ENCODE data around the gene MAP7D2.

MAP7D2 gene

GRCh38 chrX:20037186-20037585 is 79.5 kb downstream of the MAP7D2 start:
- DNase-seq: no peak

- DNase-seq: no peak
Observed at GRCh38 chrX:20032201-20032600, 84.5 kb downstream of the MAP7D2 start.

GRCh38 chrX:20029728-20030127 is 87.0 kb downstream of the MAP7D2 start:
- DNase-seq: no peak

GRCh38 chrX:20028588-20028987 is 88.1 kb downstream of the MAP7D2 start:
- DNase-seq: no peak

GRCh38 chrX:20026278-20026677 is 90.4 kb downstream of the MAP7D2 start:
- DNase-seq: no peak

GRCh38 chrX:20019672-20020365 is 96.9 kb downstream of the MAP7D2 start:
- no peak for DNase-seq

DNA sequence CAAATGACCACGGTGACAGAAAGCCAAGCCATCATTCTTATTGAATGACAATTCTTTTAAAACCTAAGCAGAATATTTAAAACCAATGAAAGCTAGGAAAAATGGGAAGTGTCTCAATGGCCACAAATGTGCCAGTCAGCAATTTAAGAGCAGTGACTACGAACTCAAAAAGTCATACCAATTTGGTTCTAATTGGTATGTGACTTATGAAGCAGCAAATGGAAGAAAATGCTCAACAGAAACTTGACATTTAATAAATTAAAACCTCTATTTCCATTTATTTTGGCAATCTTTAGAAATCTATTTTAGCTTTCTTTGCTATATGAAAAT is 100.1 kb downstream of the MAP7D2 start:
- no peak for DNase-seq

DNA sequence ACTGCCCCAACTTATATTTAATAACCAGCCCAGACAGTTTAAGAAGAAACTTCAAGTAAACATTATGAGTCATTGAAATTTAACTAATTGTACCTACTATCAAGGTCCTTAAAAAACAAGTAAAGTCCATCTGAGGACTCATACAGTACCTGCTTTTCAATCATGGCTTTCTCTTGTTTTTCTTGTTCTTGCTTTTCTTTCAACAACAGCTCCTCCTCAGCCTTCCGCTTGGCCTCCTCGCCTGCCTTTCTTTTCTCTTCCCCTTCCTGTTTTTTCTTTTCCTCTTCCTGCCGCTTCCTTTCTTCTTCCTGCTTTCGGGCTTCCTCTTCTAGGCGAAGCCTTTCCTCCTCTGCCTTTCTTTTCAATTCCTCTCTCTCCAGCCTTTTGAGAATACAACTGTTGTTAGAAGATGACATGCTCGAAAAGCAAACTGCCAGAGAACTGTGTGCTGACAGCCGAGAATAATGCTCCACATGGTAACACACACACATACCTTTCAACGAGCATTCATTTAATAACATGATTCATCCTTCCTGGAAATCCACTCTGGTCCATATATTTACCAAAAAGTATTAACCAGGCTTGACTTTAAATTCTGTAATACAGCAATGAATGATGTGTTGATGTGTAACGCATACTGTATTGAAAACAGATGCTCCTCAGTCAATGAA is 100.6 kb downstream of the MAP7D2 start:
- no peak for DNase-seq

- no peak for DNase-seq
Observed at GRCh38 chrX:20015422-20015821, 101.3 kb downstream of the MAP7D2 start.

DNA sequence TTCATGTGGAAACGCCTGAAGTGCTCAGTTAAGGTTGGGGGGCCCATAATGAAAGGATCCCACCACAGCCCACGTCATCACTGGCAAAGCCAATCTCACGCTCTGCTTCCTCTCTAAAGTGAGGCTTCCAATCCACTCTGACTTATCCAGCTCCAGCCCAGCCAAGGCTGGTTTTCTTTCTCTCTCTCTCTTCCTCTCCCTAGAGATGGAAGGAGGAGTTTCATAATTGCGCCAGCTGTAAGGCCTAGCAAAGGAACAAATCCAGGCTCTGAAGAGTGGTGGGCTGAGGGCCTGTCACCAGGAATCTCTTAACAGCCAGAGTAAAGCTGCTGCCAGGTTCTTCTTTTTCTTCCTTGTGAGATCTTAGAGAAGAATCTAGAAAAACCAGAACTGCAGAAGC is 105.1 kb downstream of the MAP7D2 start:
- DNase-seq: no peak

GRCh38 chrX:20007962-20008622 is 108.6 kb downstream of the MAP7D2 start:
- no peak for DNase-seq

- no peak for DNase-seq
Observed at GRCh38 chrX:20005883-20006282, 110.8 kb downstream of the MAP7D2 start.

DNA sequence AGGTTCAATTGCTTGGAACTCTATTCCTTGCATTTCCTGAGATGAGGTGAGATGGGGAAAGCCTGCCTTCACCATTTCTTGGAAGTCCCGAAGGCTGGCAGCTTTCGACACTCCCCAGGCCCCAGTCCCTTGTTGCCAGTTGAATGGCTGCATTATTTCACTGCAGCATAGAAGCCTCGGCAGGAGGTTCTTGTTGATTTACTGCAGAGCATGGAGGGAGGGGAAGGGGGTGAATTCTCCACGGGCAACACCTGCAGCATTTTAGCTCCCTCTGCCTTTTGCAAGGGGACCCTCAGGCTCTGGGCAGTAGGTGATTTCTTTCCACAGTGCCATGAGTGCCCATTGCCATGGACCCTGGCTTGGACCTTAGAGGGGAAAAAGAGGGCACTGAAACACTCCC is 115.1 kb downstream of the MAP7D2 start:
- DNase-seq: no peak

DNA sequence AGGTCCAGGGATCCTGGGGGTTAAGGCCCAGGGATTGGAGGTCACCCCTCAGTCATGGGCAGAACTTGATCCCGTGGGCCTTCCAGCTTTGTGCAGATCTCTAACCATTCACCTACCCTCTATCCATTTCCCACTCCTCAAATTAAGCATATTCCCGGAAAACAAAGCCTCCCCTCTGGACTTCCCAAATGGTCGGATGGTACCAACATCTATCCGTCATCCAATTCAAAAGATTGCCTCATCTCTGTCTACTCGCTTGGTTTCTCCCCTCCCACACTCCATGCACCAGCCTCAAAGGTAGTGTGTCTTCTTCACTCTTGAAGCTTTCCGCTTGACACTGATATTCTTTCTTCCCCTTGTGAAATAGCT is 125.4 kb downstream of the MAP7D2 start:
- DNase-seq: no peak

GRCh38 chrX:19990556-19991349 is 126.0 kb downstream of the MAP7D2 start, which contains the start of gene BCLAF3:
Gene BCLAF3 (minus strand): TSS chrX:19991061. CDS start chrX:19970264, 20,797 bp downstream.
- peak; percentile 77 for DNase-seq

GRCh38 chrX:19990151-19990555 is 126.6 kb downstream of the MAP7D2 start:
- DNase-seq: no peak

GRCh38 chrX:19987856-19988255 is 128.9 kb downstream of the MAP7D2 start:
- no peak for DNase-seq

GRCh38 chrX:19986531-19986930 is 130.2 kb downstream of the MAP7D2 start:
- no peak for DNase-seq

DNA sequence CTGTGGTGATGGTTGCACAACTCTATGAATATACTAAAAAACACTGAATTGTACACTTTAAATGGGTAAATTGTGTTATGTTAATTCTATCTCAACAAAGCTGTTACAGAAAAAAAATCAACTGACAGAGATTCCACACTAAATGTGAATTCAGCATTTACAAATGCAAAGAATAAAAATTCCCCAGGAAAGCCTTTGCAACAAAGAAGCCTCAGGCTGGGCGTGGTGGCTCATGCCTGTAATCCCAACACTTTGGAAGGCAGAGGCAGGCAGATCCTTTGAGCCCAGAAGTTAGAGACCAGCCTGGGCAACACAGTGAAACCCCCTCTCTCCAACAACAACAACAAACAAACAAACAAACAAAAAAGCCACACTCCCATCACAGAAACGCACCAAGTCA is 134.8 kb downstream of the MAP7D2 start:
- DNase-seq: no peak

- no peak for DNase-seq
Observed at GRCh38 chrX:19975845-19976244, 140.9 kb downstream of the MAP7D2 start.

DNA sequence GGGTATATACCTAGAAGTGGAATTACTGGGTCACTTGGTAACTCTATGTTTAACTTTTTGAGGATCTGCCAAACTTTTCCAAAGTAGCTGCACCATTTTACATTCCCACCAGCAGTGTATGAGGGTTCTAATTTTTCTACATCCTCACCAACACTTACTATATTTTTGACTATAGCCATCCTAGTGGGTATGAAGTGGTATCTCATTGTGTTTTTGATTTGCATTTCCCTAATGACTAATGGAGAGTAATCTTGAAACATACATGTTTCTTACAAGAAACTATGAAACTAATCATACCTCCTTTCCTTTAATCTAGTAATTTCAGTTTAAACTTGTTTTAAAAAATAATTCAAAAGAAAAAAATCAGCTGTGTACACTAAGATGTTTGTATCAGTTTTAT is 143.7 kb downstream of the MAP7D2 start:
- DNase-seq: no peak

- no peak for DNase-seq
Observed at GRCh38 chrX:19968276-19968675, 148.4 kb downstream of the MAP7D2 start.

DNA sequence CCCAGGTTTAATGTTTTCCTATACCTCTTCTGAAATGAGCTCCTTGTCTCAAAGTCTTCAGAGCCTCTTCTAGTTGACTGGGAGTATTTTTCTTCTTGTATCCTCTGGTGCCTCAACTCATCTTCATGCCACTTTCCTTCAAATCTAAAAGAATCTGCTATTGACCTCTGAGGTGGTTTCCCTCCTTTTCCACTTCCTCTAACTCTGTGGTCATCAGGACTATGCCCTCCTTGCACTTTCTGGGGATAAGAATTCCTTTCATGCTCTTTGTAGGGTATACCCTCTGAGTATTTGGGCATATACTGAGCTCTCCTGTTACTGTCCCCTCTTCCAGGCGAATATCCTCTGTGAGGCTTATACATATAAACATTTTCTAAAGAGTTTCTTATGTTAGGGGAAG is 150.7 kb downstream of the MAP7D2 start:
- no peak for DNase-seq
